AG09319 (cell line): ENCODE data around the gene SSRP1.

Source experiments
- DNase-seq: peaks from one replicate; pipeline ENCODE4 v3.0.0-alpha.2; 2010; ENCODE audit warnings: low read depth; ENCODE audit errors: extremely low read depth
- CTCF ChIP-seq: IDR thresholded peaks from 2 replicates; pipeline ENCODE4 v1.5.1; 2011; ENCODE audit warnings: low read depth, mild to moderate bottlenecking, inconsistent platforms, low read length, moderate library complexity

SSRP1 gene

GRCh38 chr11:57313071-57313787 lies 22.5 kb downstream of the SSRP1 start:
- DNase-seq = no peak
- no peak for TF ChIP-seq CTCF

GRCh38 chr11:57312511-57313021 lies 23.1 kb downstream of the SSRP1 start:
- no peak for TF ChIP-seq CTCF
- DNase-seq = no peak

GRCh38 chr11:57311109-57311936 lies 24.4 kb downstream of the SSRP1 start:
- no peak for TF ChIP-seq CTCF
- DNase-seq = peak; percentile 96

- DNase-seq = no peak
- no peak for TF ChIP-seq CTCF
These were observed 25.0 kb downstream of the SSRP1 start for GRCh38 chr11:57310630-57311086.

GRCh38 chr11:57310091-57310490 lies 25.6 kb downstream of the SSRP1 start:
- TF ChIP-seq CTCF = no peak

GRCh38 chr11:57309106-57310059 lies 26.3 kb downstream of the SSRP1 start:
- no peak for DNase-seq
- TF ChIP-seq CTCF = no peak

More at GRCh38 chr11:57310091-57310490, 25.6 kb downstream of the SSRP1 start:
- no peak for DNase-seq
